HG02870 (cell line): ENCODE data around the gene FOXP1.

Source experiments
- ATAC-seq: cut with Tn5 transposase; IDR thresholded peaks from one replicate; pipeline ENCODE4 v1.9.1; 2021; ENCODE audit warnings: mild to moderate bottlenecking, moderate library complexity; ENCODE audit not compliant: unreplicated experiment

FOXP1 gene

GRCh38 chr3:70914862-70915261 is 668.7 kb downstream of the FOXP1 start:
- ATAC-seq, result no peak

DNA sequence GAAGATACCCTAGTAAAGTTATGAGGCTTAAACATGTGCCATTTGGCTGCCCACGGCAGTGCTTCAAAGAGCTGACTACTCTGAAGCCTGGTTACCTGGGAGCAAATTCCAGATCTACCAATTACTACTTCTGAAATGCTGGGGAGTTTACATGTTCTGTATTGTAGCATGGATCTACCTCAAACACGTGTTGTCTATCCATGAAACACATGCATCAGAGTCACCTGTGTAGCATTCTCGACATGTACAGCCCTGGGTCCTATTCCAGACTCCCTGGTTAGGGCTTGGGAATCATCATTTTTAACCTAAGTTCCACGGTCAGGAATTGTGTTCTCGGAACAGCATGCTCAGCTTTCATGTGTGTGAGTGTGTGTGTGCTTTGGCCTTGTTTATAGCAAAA is 671.8 kb downstream of the FOXP1 start:
- ATAC-seq, result no peak

DNA sequence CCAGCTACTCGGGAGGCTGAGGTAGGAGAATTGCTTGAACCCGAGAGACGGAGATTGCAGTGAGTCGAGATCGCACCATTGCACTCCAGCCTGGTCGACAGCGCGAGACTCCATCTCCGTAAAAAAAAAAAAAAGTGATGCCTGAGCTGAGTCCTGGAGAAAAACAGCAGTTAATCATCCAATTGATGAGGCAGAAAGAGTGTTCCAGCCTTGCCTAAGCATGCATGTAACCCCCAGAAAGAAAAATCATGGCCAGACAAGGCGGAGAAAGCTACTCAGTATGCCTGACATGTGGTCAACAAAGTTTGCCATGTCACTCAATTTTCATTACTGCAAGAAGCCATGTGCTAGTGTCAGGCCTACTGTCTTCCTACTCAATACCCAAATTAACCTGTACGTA is 678.0 kb downstream of the FOXP1 start:
- ATAC-seq, result no peak
